22Rv1 (cell line): ENCODE data around the gene ERICH2.

ENCODE experiments used
- CTCF ChIP-seq: fragments of 450-650 bp; IDR thresholded peaks from 2 replicates; pipeline ENCODE4 v1.5.1; 2017; ENCODE audit warnings: mild to moderate bottlenecking
- ZFX ChIP-seq: fragments of 450-650 bp; IDR thresholded peaks from 2 replicates; pipeline ENCODE4 v1.6.1; 2017; ENCODE audit warnings: antibody characterized with exemption, borderline replicate concordance

GRCh38 chr2:170814533-170815230 is 44.5 kb downstream of the ERICH2 start:
- TF ChIP-seq CTCF (no peak), ZFX (no peak)
